ENCODE data around the gene ITFG1. TPM values are rescaled to one million over a fixed set of nuclear protein-coding genes. Genes with fewer than 3 reads are reported as not detected.

The ITFG1 gene
- total RNA-seq, 2 experiments from 2014 or later, result 16.5 to 16.7 TPM

GRCh38 chr16:47460359-47460710 lies 528 bp downstream of the ITFG1 start:
- intact Hi-C loops (cut with micrococcal nuclease), result loop anchor here (10.0 kb wide), 1 partner anchor 316 kb away; the partner anchor contains the start of gene NETO2
- Mint-ChIP-seq H3K4me1 (ENCODE audit: low read depth) (peaks cover 53% of the 10 kb centered on the region), H3K9me3 (no peaks in the 10 kb centered on the region), H3K27me3 (no peaks in the 10 kb centered on the region), H3K4me3 (peak overlapping the region; percentile 95), H3K27ac (peak overlapping the region; percentile 95), H3K36me3 (ENCODE audit: low read depth) (peaks cover 9% of the 10 kb centered on the region)
- CTCF ChIA-PET, result interaction anchor here (1.0 to 2.2 kb wide), 6 partner anchors 11 to 318 kb away, joined by 3 to 12 read pairs (median 6); partner anchors contain the start of gene NETO2
- DNase-seq (no peak), ATAC-seq (no peak)
- POLR2A ChIA-PET, result interaction anchor here (1.0 to 1.3 kb wide), 2 partner anchors 58 to 698 kb away, joined by 3 to 4 read pairs; no protein-coding TSS in a partner anchor
- no peak for TF ChIP-seq CTCF (IDR thresholded peaks at IDR 0.05)

GRCh38 chr16:47459603-47460002 lies 1.3 kb downstream of the ITFG1 start:
- H3K9me3 Mint-ChIP-seq, result no peaks in the 10 kb centered on the region
- H3K4me1 Mint-ChIP-seq (ENCODE audit: low read depth), result peaks cover 50% of the 10 kb centered on the region
- no peak for TF ChIP-seq CTCF (IDR thresholded peaks at IDR 0.05)
- ChIA-PET POLR2A (interaction anchor here (1.0 kb wide), 1 partner anchor 59 kb away, joined by 3 read pairs; no protein-coding TSS in a partner anchor), CTCF (no interaction called here)
- H3K27ac Mint-ChIP-seq, result peak overlapping the region; percentile 95
- peak overlapping the region; percentile 95 for H3K4me3 Mint-ChIP-seq
- intact Hi-C loops (cut with micrococcal nuclease), result loop anchor here (10.0 kb wide), 1 partner anchor 315 kb away; the partner anchor contains the start of gene NETO2
- DNase-seq (no peak), ATAC-seq (no peak)
- H3K27me3 Mint-ChIP-seq, result no peaks in the 10 kb centered on the region
- peaks cover 12% of the 10 kb centered on the region for H3K36me3 Mint-ChIP-seq (ENCODE audit: low read depth)

- POLR2A ChIA-PET, result no interaction called here
- peaks cover 41% of the 10 kb centered on the region for H3K4me1 Mint-ChIP-seq (ENCODE audit: low read depth)
- ATAC-seq, result no peak
Measured at GRCh38 chr16:47458331-47458730, 2.5 kb downstream of the ITFG1 start.

GRCh38 chr16:47449788-47450187 lies 11.1 kb downstream of the ITFG1 start:
- Mint-ChIP-seq H3K36me3 (ENCODE audit: low read depth) (peaks cover 39% of the 10 kb centered on the region), H3K27ac (no peak overlapping the region), H3K9me3 (no peaks in the 10 kb centered on the region), H3K27me3 (no peaks in the 10 kb centered on the region), H3K4me1 (ENCODE audit: low read depth) (peaks cover 9% of the 10 kb centered on the region), H3K4me3 (no peak overlapping the region)
- ChIA-PET CTCF (interaction anchor here (1.0 kb wide), 1 partner anchor 412 kb away, joined by 3 read pairs; no protein-coding TSS in a partner anchor), POLR2A (no interaction called here)
- TF ChIP-seq CTCF (IDR thresholded peaks at IDR 0.05), result no peak
- ATAC-seq, result no peak
- intact Hi-C loops (cut with micrococcal nuclease), result no loop called here
- DNase-seq, result no peak

More at GRCh38 chr16:47458331-47458730, 2.5 kb downstream of the ITFG1 start:
- Mint-ChIP-seq H3K27me3 (no peaks in the 10 kb centered on the region), H3K9me3 (no peaks in the 10 kb centered on the region), H3K4me3 (no peak overlapping the region), H3K36me3 (ENCODE audit: low read depth) (peaks cover 21% of the 10 kb centered on the region), H3K27ac (no peak overlapping the region)
- intact Hi-C loops (cut with micrococcal nuclease), result no loop called here
- TF ChIP-seq CTCF (IDR thresholded peaks at IDR 0.05), result no peak
- CTCF ChIA-PET, result no interaction called here
- DNase-seq, result no peak

- Mint-ChIP-seq H3K4me3 (no peak overlapping the region), H3K27ac (no peak overlapping the region), H3K4me1 (ENCODE audit: low read depth) (peaks cover 9% of the 10 kb centered on the region), H3K36me3 (ENCODE audit: low read depth) (peaks cover 38% of the 10 kb centered on the region), H3K27me3 (no peaks in the 10 kb centered on the region), H3K9me3 (no peaks in the 10 kb centered on the region)
- ATAC-seq, result no peak
- no peak for TF ChIP-seq CTCF (IDR thresholded peaks at IDR 0.05)
- ChIA-PET POLR2A (no interaction called here), CTCF (no interaction called here)
- DNase-seq, result no peak
- intact Hi-C loops (cut with micrococcal nuclease), result no loop called here
Measured at GRCh38 chr16:47448830-47449575, 11.9 kb downstream of the ITFG1 start.

Measured in activated CD8-positive, alpha-beta T cell treated with anti-CD3 and anti-CD28 coated beads for 36 hours (primary cell).